DMS153 treated with DMSO at 0.1 percent for 48 hours (cell line): ENCODE results near the gene DROSHA.
"Not testable (repeated sequence)": the region's sequence is repeated elsewhere in the genome, so short reads cannot be mapped to it uniquely, and the experiment has no call there.

Source experiments
- DNase-seq: peaks from one replicate; lab custom pipeline; 2025; ENCODE audit not compliant: unreplicated experiment; lab: John Stamatoyannopoulos, UW

DROSHA gene

DNA sequence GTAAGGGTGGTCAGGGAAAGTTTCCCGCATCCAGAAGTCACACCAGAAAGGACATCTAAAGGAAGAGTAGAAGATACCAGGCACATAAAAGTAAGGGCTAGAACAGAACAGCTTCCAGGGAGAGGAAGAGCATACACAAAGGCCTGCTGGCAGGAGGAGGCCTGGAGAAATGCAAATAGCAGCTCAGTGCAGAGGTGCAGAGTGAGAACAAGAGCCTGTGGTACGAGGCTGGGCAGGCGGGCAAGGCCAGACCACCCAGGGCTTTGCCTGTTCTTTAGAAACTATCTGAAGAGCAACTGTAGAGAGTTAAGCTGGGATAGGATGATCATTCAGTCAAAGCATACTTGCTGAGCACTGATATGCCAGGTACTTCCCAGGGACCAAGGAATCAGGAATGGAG, 115.3 kb downstream of the DROSHA start:
- DNase-seq = no peak

DNA sequence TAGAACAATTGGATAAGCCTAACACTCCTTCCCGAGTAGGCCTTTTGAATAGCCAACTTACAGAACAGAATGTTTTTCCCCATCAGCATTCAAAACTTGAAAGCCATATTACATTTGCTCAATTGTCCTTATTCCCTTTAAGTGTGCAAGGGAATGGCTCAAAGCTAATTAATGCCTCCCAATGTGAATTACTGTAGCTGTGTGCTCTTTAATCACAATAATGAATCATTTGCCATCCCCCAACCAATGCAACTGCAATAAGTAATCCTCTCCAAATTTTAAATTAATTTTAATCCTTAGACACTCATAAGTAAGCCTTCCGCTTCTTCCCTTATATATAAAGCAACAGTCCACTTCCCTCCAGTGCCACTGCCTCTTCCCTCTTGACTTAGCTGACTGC, 115.9 kb downstream of the DROSHA start:
- no peak for DNase-seq

- DNase-seq = peak; percentile 43
These were observed 116.6 kb downstream of the DROSHA start for GRCh38 chr5:31415009-31415923.

DNA sequence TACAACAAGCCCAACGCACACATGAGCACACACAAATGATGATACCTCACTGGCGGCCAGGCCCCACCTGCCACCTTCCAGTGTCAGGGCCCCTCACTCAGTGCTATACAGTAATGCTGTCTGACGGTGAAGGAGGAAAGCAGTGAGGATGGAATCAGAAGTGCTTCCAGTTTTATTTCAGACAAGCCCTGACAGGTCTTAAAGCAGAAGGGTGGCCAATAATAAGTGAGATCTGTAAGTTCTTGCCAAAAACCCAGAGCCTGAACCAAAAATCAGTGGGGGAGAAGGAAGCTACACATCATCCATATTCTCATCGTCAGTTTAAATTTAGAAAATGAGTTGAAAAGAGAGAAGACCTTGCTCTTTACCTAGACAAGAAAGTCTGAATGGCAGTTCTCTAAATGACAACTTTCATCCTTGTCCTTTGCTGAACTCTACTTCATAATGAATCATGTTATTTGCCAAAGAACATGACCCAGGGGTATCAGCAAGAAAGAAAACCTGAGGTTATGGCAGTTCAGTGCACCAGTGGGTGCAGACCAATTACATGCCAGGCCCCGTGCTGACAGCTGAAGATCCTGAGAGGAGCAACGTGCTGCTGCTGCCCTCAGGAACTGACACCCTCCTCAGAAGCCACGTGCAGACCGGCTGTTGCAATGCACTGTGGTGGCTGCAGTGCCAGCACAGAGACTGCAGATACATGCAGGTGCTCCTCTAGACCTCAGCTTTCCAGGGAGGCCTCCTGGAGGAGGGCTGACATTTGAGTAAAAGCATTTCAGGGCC, 118.7 kb downstream of the DROSHA start:
- DNase-seq = no peak

GRCh38 chr5:31412324-31412723, 119.6 kb downstream of the DROSHA start:
- no peak for DNase-seq

DNA sequence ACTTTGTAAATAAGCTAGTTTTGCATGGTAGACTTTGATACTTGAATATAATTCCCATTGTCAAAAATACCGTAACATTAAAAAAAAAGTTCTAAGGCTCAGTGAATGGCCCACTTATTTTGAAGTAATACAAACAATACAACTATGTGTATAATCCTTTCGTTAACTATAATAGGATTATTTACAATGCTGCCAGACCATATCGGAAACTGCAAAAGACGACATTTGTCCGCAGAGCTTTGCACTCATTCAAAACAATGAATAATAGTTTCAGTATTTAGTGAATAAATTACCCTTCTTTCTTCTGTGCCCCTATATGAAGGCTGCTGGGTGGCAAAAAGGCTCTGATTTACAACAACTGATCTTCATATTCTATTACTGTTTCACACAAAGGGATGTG, 121.8 kb downstream of the DROSHA start:
- DNase-seq = no peak

GRCh38 chr5:31408814-31409213, 123.1 kb downstream of the DROSHA start:
- no peak for DNase-seq

GRCh38 chr5:31407921-31408693, 123.8 kb downstream of the DROSHA start:
- DNase-seq = no peak

DNA sequence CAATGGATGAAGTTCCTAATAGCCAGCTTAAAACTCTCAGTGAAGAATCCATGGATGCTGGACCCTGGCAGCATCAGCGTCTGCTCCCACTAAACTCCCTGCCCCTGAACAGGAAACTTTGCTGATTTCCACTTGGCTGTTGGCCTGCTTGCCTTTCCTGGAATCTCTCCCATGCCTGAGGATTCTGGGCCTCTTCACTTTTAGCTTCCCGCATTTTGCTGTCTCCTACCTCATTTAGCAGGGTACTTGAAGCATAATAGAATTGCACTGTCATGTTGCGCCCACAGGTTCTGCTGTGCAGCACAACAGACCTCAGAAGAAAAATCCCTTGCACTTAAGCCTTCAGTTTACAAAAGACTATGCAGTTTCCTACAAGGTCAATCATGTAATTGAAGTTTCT, 127.6 kb downstream of the DROSHA start:
- DNase-seq = no peak

DNA sequence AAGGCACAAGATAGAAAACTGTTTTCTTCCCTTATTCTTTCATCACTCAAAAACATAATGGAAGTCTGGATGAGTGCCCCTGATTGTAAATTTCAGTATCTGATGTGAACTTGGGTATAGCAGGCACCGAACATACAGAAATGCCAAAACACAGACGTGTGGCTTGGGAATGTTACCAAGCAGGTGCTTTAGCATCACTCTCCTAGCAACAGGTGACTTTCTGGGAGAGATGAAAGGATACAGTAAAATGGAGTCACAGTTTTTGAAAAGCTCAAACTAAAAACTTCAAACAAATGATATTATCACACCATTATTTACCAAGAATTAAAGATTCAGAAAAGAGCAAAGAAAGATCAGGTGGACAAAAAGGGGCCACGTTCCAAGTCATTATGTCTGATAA, 130.2 kb downstream of the DROSHA start:
- DNase-seq = no peak

- no peak for DNase-seq
These were observed 133.9 kb downstream of the DROSHA start for GRCh38 chr5:31397926-31398557.

- DNase-seq = no peak
These were observed 135.1 kb downstream of the DROSHA start for GRCh38 chr5:31396611-31397295.

- not testable (repeated sequence) for DNase-seq
These were observed 136.3 kb downstream of the DROSHA start for GRCh38 chr5:31395450-31396045.

DNA sequence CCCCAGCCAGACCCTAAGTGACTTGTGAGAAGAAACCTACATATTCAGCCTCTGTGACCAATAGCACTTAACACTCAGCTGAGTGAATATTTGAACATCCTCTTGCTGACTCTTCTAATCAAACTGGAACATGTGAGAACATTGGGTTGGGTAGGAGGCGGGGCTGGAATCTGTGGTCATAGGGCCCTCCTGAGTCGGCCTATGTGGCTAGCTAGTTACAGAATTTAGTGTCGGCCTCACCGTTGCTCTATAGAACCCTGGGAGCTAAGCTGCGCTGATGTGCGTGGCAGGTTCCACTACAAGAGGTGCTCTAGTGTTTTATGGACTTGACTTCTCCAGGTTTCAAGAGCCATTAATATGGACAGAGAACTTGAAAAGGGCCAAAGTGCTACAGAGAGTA, 138.8 kb downstream of the DROSHA start:
- DNase-seq = no peak

- no peak for DNase-seq
These were observed 139.8 kb downstream of the DROSHA start for GRCh38 chr5:31392061-31392460.

DNA sequence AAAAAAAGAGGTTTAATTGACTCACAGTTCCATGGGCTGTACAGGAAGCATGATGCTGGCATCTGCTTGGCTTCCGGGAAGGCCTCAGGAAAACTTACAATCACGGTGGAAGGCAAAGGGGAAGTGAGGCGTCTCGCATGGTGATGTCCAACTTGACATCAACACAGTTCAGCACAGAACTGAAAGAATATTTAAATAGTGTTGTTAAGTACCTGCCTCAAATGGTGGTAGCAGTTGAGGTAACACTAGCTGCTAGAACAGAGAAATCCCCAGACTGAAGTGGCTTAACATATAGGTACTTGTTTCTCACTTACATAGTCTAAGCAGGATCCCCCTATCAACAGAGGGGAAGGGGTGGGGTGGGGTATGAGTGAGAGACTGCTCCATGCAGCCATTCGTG, 141.6 kb downstream of the DROSHA start:
- DNase-seq = no peak

DNA sequence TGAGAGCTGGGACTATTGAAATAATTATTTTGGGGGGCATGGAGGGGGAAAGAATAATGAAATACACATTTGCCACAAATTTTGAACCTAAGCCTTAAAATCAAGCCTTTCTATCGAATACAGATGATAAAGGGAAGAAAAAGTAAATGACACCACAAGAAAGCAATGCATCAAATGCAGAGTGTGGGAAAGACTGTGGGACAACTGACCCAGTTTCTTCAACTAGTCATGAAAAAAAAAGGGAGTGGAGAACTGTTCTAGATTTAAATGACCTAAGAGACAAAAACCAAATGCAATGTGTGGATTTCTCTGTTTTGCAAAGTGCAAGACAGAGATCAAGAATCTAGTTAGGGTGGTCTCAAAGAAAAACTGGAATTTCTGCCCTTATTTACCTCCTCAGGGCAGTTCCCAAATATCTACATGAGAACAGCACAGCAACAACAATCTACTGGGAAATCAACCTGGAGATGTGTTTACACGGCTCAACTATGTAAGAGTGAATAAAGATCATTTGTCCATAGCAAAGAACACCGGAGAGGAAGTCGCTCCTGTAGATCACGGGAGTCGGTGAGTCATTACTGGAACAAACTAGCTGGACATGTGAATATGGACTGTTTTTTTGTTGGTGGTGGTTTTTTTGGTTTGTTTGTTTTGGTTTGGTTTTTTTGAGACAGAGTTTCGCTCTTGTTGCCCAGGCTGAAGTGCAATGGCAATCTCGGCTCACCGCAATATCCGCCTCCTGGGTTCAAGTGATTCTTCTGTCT, 145.9 kb downstream of the DROSHA start:
- DNase-seq = no peak

DNA sequence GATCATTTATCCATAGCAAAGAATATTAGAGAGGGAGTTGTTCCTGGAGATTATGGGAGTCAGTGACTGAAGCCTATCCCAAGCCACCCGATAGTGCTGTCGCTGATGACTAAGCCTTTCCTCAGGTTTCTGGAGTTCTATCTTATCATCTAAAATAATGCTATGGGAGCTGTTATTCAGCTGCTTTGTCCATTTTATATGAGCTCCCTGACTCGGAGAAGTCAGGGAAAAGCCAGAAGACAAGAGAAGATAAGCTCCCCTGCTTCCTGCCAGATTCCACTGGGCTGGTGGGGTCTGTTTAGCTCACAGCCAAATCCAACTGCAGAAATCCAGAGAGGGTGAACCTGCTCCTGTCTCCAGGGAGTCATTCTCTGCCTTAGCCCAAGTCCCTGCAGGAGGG, 148.2 kb downstream of the DROSHA start:
- no peak for DNase-seq
